Fibroblast of lung (primary cell): Measurements from ENCODE around the gene PAM16. TPM values are rescaled to one million over a fixed set of nuclear protein-coding genes. Genes with fewer than 3 reads are reported as not detected.

Source experiments
- DNase-seq, 2 donors: peaks; one replicate each; pipeline versions ENCODE4 v3.0.0 to v3.0.0-alpha.2; 2010; ENCODE audit warnings: low read depth in 2 of 2
- H2AFZ ChIP-seq: 2 replicates; pipeline ENCODE4 v1.5.1; 2012; ENCODE audit warnings: low read length, control low read depth, inconsistent platforms
- H3K27ac ChIP-seq: 2 replicates; pipeline ENCODE4 v1.5.1; 2011; ENCODE audit warnings: low read length, control low read depth; ENCODE audit not compliant: insufficient read depth
- H3K27me3 ChIP-seq: 2 replicates; pipeline ENCODE4 v1.5.1; 2011; ENCODE audit warnings: mild to moderate bottlenecking, low read length; ENCODE audit not compliant: control insufficient read depth, insufficient read depth
- H3K36me3 ChIP-seq: 2 replicates; pipeline ENCODE4 v1.5.1; 2011; ENCODE audit warnings: low read length; ENCODE audit not compliant: control insufficient read depth, insufficient read depth
- H3K4me1 ChIP-seq: 2 replicates; pipeline ENCODE4 v1.5.1; 2011; ENCODE audit warnings: low read length; ENCODE audit not compliant: control insufficient read depth, insufficient read depth; ENCODE audit errors: extremely low read depth
- H3K4me2 ChIP-seq: 2 replicates; pipeline ENCODE4 v1.5.1; 2011; ENCODE audit warnings: low read length, control low read depth; ENCODE audit not compliant: insufficient read depth; ENCODE audit errors: extremely low read depth
- H3K4me3 ChIP-seq, 4 experiments: fragments of 200-600 bp in 1 of 4; sonication (generic) in 1 of 4; replicated peaks in 1 of 4; 2 replicates each; pipeline ENCODE4 v1.5.1; 2011 to 2016; ENCODE audit warnings: low read length in 4 of 4, low read depth in 3 of 4, mild to moderate bottlenecking in 3 of 4, control low read depth in 2 of 4, inconsistent platforms in 1 of 4, mixed read lengths in 1 of 4; ENCODE audit not compliant: insufficient read depth in 1 of 4; ENCODE audit errors: control extremely low read depth in 1 of 4
- H3K79me2 ChIP-seq: 2 replicates; pipeline ENCODE4 v1.5.1; 2012; ENCODE audit warnings: mild to moderate bottlenecking, low read length, inconsistent platforms; ENCODE audit not compliant: control insufficient read depth, insufficient read depth
- H3K9ac ChIP-seq: 2 replicates; pipeline ENCODE4 v1.5.1; 2011; ENCODE audit warnings: mild to moderate bottlenecking, low read length, control low read depth; ENCODE audit not compliant: insufficient read depth
- H3K9me3 ChIP-seq: 2 replicates; pipeline ENCODE4 v1.5.1; 2012; ENCODE audit warnings: low read depth, low read length; ENCODE audit not compliant: control insufficient read depth, insufficient read depth
- H4K20me1 ChIP-seq: 2 replicates; pipeline ENCODE4 v1.5.1; 2011; ENCODE audit warnings: low read length; ENCODE audit not compliant: control insufficient read depth, insufficient read depth; ENCODE audit errors: extremely low read depth
- CTCF ChIP-seq, 2 donors: IDR thresholded peaks in 1 of 2; conservative IDR thresholded peaks in 1 of 2; 1 replicate in 1 of 2; 2 replicates in 1 of 2; pipeline ENCODE4 v1.5.1; 2011 to 2012; ENCODE audit warnings: low read length in 2 of 2, control low read depth in 1 of 2, inconsistent platforms in 1 of 2, low read depth in 1 of 2, mild to moderate bottlenecking in 1 of 2
- EZH2 ChIP-seq: IDR thresholded peaks from 2 replicates; pipeline ENCODE4 v1.5.1; 2012; ENCODE audit warnings: low read length, control low read depth, mild to moderate bottlenecking; ENCODE audit errors: missing control alignments
- polyA plus RNA-seq, 2 donors: library from polyadenylated mRNA; depleted of rRNA in 1 of 2; stranded (reverse) in 1 of 2; unstranded in 1 of 2; fragments of >200 nt; gene quantifications; 2 replicates each; pipeline ENCODE4 v1.2.1, GENCODE V29; 2011 to 2012; ENCODE audit warnings: missing spikeins in 1 of 2
- total RNA-seq: library from RNA; depleted of rRNA; stranded (reverse); fragments of >200 nt; gene quantifications from 2 replicates; pipeline ENCODE4 v1.2.1, GENCODE V29; 2014

The PAM16 gene
- total and polyA plus RNA-seq, 2 donors (not counting 1 experiment from before 2014, with no cell fraction given) = 14.8 to 34.3 TPM

- no peak overlapping the region for H3K4me2 ChIP-seq
- no peaks in the 10 kb centered on the region for H3K9me3 ChIP-seq
- no peak for DNase-seq
- no peaks in the 10 kb centered on the region for H3K27me3 ChIP-seq
- peaks cover 18% of the 10 kb centered on the region for H3K79me2 ChIP-seq
- H3K4me3 ChIP-seq = no peak overlapping the region
- H3K4me1 ChIP-seq = peaks cover 8% of the 10 kb centered on the region
- no peak overlapping the region for H3K9ac ChIP-seq
- H4K20me1 ChIP-seq = no peaks in the 10 kb centered on the region
- H2AFZ ChIP-seq = no peak overlapping the region
- H3K36me3 ChIP-seq = peaks cover 35% of the 10 kb centered on the region
- no peak overlapping the region for H3K27ac ChIP-seq
- no peak for TF ChIP-seq CTCF (conservative IDR thresholded peaks at IDR 0.05 in 1 of 2, IDR thresholded peaks at IDR 0.05 in 1 of 2; ENCODE audit: low read depth in 1 of 2, low read length in 2 of 2)
- TF ChIP-seq EZH2 = no peak
These were observed 13.0 kb downstream of the PAM16 start for GRCh38 chr16:4338125-4338582.

- Histone ChIP-seq H3K4me3 (no peak overlapping the region), H3K4me2 (no peak overlapping the region), H3K36me3 (peaks cover 38% of the 10 kb centered on the region), H3K27me3 (no peaks in the 10 kb centered on the region), H3K9me3 (no peaks in the 10 kb centered on the region), H3K27ac (no peak overlapping the region), H3K9ac (no peak overlapping the region), H2AFZ (no peak overlapping the region), H3K4me1 (peaks cover 8% of the 10 kb centered on the region), H3K79me2 (peaks cover 19% of the 10 kb centered on the region), H4K20me1 (no peaks in the 10 kb centered on the region)
- no peak for DNase-seq
- no peak for TF ChIP-seq CTCF (conservative IDR thresholded peaks at IDR 0.05 in 1 of 2, IDR thresholded peaks at IDR 0.05 in 1 of 2; ENCODE audit: low read depth in 1 of 2, low read length in 2 of 2)
- TF ChIP-seq EZH2 = no peak
These were observed 13.5 kb downstream of the PAM16 start for GRCh38 chr16:4337540-4338088.

GRCh38 chr16:4336701-4337539, 14.2 kb downstream of the PAM16 start:
- Histone ChIP-seq H2AFZ (no peak overlapping the region), H3K79me2 (peaks cover 26% of the 10 kb centered on the region), H3K4me1 (peaks cover 8% of the 10 kb centered on the region), H3K9me3 (no peaks in the 10 kb centered on the region), H3K27ac (no peak overlapping the region), H3K36me3 (peaks cover 42% of the 10 kb centered on the region), H3K27me3 (no peaks in the 10 kb centered on the region), H3K9ac (no peak overlapping the region), H3K4me2 (no peak overlapping the region), H3K4me3 (no peak overlapping the region), H4K20me1 (no peaks in the 10 kb centered on the region)
- TF ChIP-seq EZH2 (no peak), CTCF (conservative IDR thresholded peaks at IDR 0.05 in 1 of 2, IDR thresholded peaks at IDR 0.05 in 1 of 2; ENCODE audit: low read depth in 1 of 2, low read length in 2 of 2) (no peak)
- DNase-seq = no peak
